Fibroblast of lung (primary cell): ENCODE data around the gene TPRG1L. TPM values are rescaled to one million over a fixed set of nuclear protein-coding genes. Genes with fewer than 3 reads are reported as not detected.

ENCODE experiments used
- DNase-seq, 2 donors: peaks; one replicate each; pipeline versions ENCODE4 v3.0.0 to v3.0.0-alpha.2; 2010; ENCODE audit warnings: low read depth in 2 of 2
- H2AFZ ChIP-seq: 2 replicates; pipeline ENCODE4 v1.5.1; 2012; ENCODE audit warnings: low read length, control low read depth, inconsistent platforms
- H3K27ac ChIP-seq: 2 replicates; pipeline ENCODE4 v1.5.1; 2011; ENCODE audit warnings: low read length, control low read depth; ENCODE audit not compliant: insufficient read depth
- H3K27me3 ChIP-seq: 2 replicates; pipeline ENCODE4 v1.5.1; 2011; ENCODE audit warnings: mild to moderate bottlenecking, low read length; ENCODE audit not compliant: control insufficient read depth, insufficient read depth
- H3K36me3 ChIP-seq: 2 replicates; pipeline ENCODE4 v1.5.1; 2011; ENCODE audit warnings: low read length; ENCODE audit not compliant: control insufficient read depth, insufficient read depth
- H3K4me1 ChIP-seq: 2 replicates; pipeline ENCODE4 v1.5.1; 2011; ENCODE audit warnings: low read length; ENCODE audit not compliant: control insufficient read depth, insufficient read depth; ENCODE audit errors: extremely low read depth
- H3K4me2 ChIP-seq: 2 replicates; pipeline ENCODE4 v1.5.1; 2011; ENCODE audit warnings: low read length, control low read depth; ENCODE audit not compliant: insufficient read depth; ENCODE audit errors: extremely low read depth
- H3K4me3 ChIP-seq, 4 experiments: fragments of 200-600 bp in 1 of 4; sonication (generic) in 1 of 4; replicated peaks in 1 of 4; 2 replicates each; pipeline ENCODE4 v1.5.1; 2011 to 2016; ENCODE audit warnings: low read length in 4 of 4, low read depth in 3 of 4, mild to moderate bottlenecking in 3 of 4, control low read depth in 2 of 4, inconsistent platforms in 1 of 4, mixed read lengths in 1 of 4; ENCODE audit not compliant: insufficient read depth in 1 of 4; ENCODE audit errors: control extremely low read depth in 1 of 4
- H3K79me2 ChIP-seq: 2 replicates; pipeline ENCODE4 v1.5.1; 2012; ENCODE audit warnings: mild to moderate bottlenecking, low read length, inconsistent platforms; ENCODE audit not compliant: control insufficient read depth, insufficient read depth
- H3K9ac ChIP-seq: 2 replicates; pipeline ENCODE4 v1.5.1; 2011; ENCODE audit warnings: mild to moderate bottlenecking, low read length, control low read depth; ENCODE audit not compliant: insufficient read depth
- H3K9me3 ChIP-seq: 2 replicates; pipeline ENCODE4 v1.5.1; 2012; ENCODE audit warnings: low read depth, low read length; ENCODE audit not compliant: control insufficient read depth, insufficient read depth
- H4K20me1 ChIP-seq: 2 replicates; pipeline ENCODE4 v1.5.1; 2011; ENCODE audit warnings: low read length; ENCODE audit not compliant: control insufficient read depth, insufficient read depth; ENCODE audit errors: extremely low read depth
- CTCF ChIP-seq, 2 donors: IDR thresholded peaks in 1 of 2; conservative IDR thresholded peaks in 1 of 2; 1 replicate in 1 of 2; 2 replicates in 1 of 2; pipeline ENCODE4 v1.5.1; 2011 to 2012; ENCODE audit warnings: low read length in 2 of 2, control low read depth in 1 of 2, inconsistent platforms in 1 of 2, low read depth in 1 of 2, mild to moderate bottlenecking in 1 of 2
- EZH2 ChIP-seq: IDR thresholded peaks from 2 replicates; pipeline ENCODE4 v1.5.1; 2012; ENCODE audit warnings: low read length, control low read depth, mild to moderate bottlenecking; ENCODE audit errors: missing control alignments
- polyA plus RNA-seq, 2 donors: library from polyadenylated mRNA; depleted of rRNA in 1 of 2; stranded (reverse) in 1 of 2; unstranded in 1 of 2; fragments of >200 nt; gene quantifications; 2 replicates each; pipeline ENCODE4 v1.2.1, GENCODE V29; 2011 to 2012; ENCODE audit warnings: missing spikeins in 1 of 2
- total RNA-seq: library from RNA; depleted of rRNA; stranded (reverse); fragments of >200 nt; gene quantifications from 2 replicates; pipeline ENCODE4 v1.2.1, GENCODE V29; 2014

TPRG1L gene
- total and polyA plus RNA-seq, 2 donors (not counting 1 experiment from before 2014, with no cell fraction given) = 22.3 to 56.7 TPM

- Histone ChIP-seq H3K4me1 (no peaks in the 10 kb centered on the region), H3K4me3 (no peak overlapping the region), H4K20me1 (no peaks in the 10 kb centered on the region), H3K4me2 (no peak overlapping the region), H2AFZ (no peak overlapping the region), H3K9me3 (no peaks in the 10 kb centered on the region), H3K27me3 (no peaks in the 10 kb centered on the region), H3K9ac (no peak overlapping the region), H3K27ac (no peak overlapping the region), H3K36me3 (peaks cover 6% of the 10 kb centered on the region), H3K79me2 (no peaks in the 10 kb centered on the region)
- DNase-seq = no peak
- TF ChIP-seq CTCF (conservative IDR thresholded peaks at IDR 0.05 in 1 of 2, IDR thresholded peaks at IDR 0.05 in 1 of 2; ENCODE audit: low read depth in 1 of 2, low read length in 2 of 2) (no peak), EZH2 (no peak)
Measured at GRCh38 chr1:3644273-3644672, 19.5 kb downstream of the TPRG1L start.

- H3K4me1 ChIP-seq = no peaks in the 10 kb centered on the region
- H3K4me3 ChIP-seq = no peak overlapping the region
- no peaks in the 10 kb centered on the region for H3K79me2 ChIP-seq
- no peak overlapping the region for H3K9ac ChIP-seq
- H3K27me3 ChIP-seq = peaks cover 2% of the 10 kb centered on the region
- H3K36me3 ChIP-seq = peaks cover 6% of the 10 kb centered on the region
- no peaks in the 10 kb centered on the region for H3K9me3 ChIP-seq
- TF ChIP-seq CTCF (conservative IDR thresholded peaks at IDR 0.05 in 1 of 2, IDR thresholded peaks at IDR 0.05 in 1 of 2; ENCODE audit: low read depth in 1 of 2, low read length in 2 of 2) (no peak), EZH2 (no peak)
- no peak overlapping the region for H3K27ac ChIP-seq
- no peak for DNase-seq
- H4K20me1 ChIP-seq = no peaks in the 10 kb centered on the region
- H3K4me2 ChIP-seq = no peak overlapping the region
- no peak overlapping the region for H2AFZ ChIP-seq
Measured at GRCh38 chr1:3645247-3645646, 20.4 kb downstream of the TPRG1L start.

- Histone ChIP-seq H3K27me3 (peaks cover 7% of the 10 kb centered on the region), H4K20me1 (no peaks in the 10 kb centered on the region), H3K4me2 (no peak overlapping the region), H3K4me1 (no peaks in the 10 kb centered on the region), H3K9ac (no peak overlapping the region), H3K79me2 (no peaks in the 10 kb centered on the region), H3K36me3 (peaks cover 6% of the 10 kb centered on the region), H3K4me3 (no peak overlapping the region), H2AFZ (no peak overlapping the region), H3K27ac (no peak overlapping the region), H3K9me3 (no peaks in the 10 kb centered on the region)
- no peak for DNase-seq
- TF ChIP-seq CTCF (conservative IDR thresholded peaks at IDR 0.05 in 1 of 2, IDR thresholded peaks at IDR 0.05 in 1 of 2; ENCODE audit: low read depth in 1 of 2, low read length in 2 of 2) = no peak
- no peak for TF ChIP-seq EZH2
Measured at GRCh38 chr1:3645666-3646355, 21.0 kb downstream of the TPRG1L start.
